ENCODE measurements around the gene TBC1D3K. TPM values are rescaled to one million over a fixed set of nuclear protein-coding genes. Genes with fewer than 3 reads are reported as not detected.

TBC1D3K gene
- total and polyA plus RNA-seq, 2 of the 4 experiments (the other 2 are of a cell fraction) = not detected

Small RNA genes within 50 kb of the gene (microRNA-seq; reads per million reads assigned to microRNA genes)
- gene RF00001 (ENCODE audit: insufficient read depth, insufficient read length) (not detected), gene RNU6-489P (ENCODE audit: insufficient read depth, insufficient read length) (not detected)

Small RNA genes within 50 kb of the gene (small RNA-seq; reads per million reads assigned to genes)
- gene RF00001 (0 reads per million in 5 experiments), gene RNU6-489P (0 reads per million in 5 experiments)

Other genes with a start within 250 kb of the TBC1D3K start
- gene HNF1B, start 179.4 kb upstream of the TBC1D3K start, total RNA-seq (2012; rRNA removed) = not detected in 2 replicates
- not detected in 2 replicates for gene HNF1B, start 179.4 kb upstream of the TBC1D3K start, polyA plus RNA-seq (2012; rRNA removed)
- 0.28 and 0.36 TPM in 2 replicates for gene TBC1D3L, start 64.6 kb downstream of the TBC1D3K start, total RNA-seq (2012; rRNA removed)
- gene TBC1D3L, start 64.6 kb downstream of the TBC1D3K start, polyA plus RNA-seq (2012; rRNA removed) = 6.2 TPM in 2 replicates
- gene TBC1D3D, start 79.6 kb downstream of the TBC1D3K start, total RNA-seq (2012; rRNA removed) = not detected in 2 replicates
- gene TBC1D3D, start 79.6 kb downstream of the TBC1D3K start, polyA plus RNA-seq (2012; rRNA removed) = 0.09 TPM in 1 of 2 replicates, not detected in the other
- not detected in 2 replicates for gene TBC1D3C, start 144.2 kb downstream of the TBC1D3K start, total RNA-seq (2012; rRNA removed)
- 0.04 TPM in 1 of 2 replicates, not detected in the other for gene TBC1D3C, start 144.2 kb downstream of the TBC1D3K start, polyA plus RNA-seq (2012; rRNA removed)
- not detected in 2 replicates for gene TBC1D3E, start 203.5 kb downstream of the TBC1D3K start, total RNA-seq (2012; rRNA removed)
- gene TBC1D3E, start 203.5 kb downstream of the TBC1D3K start, polyA plus RNA-seq (2012; rRNA removed) = not detected in 2 replicates